ENCODE results near the gene CD1C.

DNA sequence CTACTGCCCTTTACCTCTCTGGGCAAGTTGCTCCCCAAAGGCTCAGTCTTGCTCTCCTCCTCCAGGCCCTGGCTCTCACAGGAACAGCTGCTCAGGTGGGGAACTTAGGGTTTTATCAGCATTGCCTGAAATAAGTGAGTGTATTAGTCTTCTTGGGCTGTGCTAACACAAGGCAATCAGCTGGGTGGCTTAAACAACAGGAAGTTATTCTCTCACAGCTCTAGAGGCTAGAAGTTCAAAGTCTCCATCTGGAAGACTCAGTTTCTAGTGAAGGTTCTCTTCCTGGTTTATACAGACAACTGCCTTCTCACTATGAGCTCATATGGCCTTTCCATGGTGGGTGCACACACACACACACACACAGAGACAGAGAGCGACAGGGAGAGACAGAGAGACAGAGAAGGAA, 2.8 kb upstream of the CD1C start:
- TF ChIP-seq, protein P1, sequence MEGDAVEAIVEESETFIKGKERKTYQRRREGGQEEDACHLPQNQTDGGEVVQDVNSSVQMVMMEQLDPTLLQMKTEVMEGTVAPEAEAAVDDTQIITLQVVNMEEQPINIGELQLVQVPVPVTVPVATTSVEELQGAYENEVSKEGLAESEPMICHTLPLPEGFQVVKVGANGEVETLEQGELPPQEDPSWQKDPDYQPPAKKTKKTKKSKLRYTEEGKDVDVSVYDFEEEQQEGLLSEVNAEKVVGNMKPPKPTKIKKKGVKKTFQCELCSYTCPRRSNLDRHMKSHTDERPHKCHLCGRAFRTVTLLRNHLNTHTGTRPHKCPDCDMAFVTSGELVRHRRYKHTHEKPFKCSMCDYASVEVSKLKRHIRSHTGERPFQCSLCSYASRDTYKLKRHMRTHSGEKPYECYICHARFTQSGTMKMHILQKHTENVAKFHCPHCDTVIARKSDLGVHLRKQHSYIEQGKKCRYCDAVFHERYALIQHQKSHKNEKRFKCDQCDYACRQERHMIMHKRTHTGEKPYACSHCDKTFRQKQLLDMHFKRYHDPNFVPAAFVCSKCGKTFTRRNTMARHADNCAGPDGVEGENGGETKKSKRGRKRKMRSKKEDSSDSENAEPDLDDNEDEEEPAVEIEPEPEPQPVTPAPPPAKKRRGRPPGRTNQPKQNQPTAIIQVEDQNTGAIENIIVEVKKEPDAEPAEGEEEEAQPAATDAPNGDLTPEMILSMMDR (IDR thresholded peaks at IDR 0.05; ENCODE audit: borderline replicate concordance, extremely low read depth, low read length, poor library complexity, severe bottlenecking): no peak
- TF ChIP-seq EZH2 (IDR thresholded peaks at IDR 0.05; ENCODE audit: borderline replicate concordance, low read depth, low read length, severe bottlenecking): no peak
